ENCODE measurements around the gene WSB1.
A peak's percentile ranks its signal among the peaks of the same experiment; 100 is the strongest.
"Not testable (repeated sequence)": the region's sequence is repeated elsewhere in the genome, so short reads cannot be mapped to it uniquely, and the experiment has no call there.

The WSB1 gene

DNA sequence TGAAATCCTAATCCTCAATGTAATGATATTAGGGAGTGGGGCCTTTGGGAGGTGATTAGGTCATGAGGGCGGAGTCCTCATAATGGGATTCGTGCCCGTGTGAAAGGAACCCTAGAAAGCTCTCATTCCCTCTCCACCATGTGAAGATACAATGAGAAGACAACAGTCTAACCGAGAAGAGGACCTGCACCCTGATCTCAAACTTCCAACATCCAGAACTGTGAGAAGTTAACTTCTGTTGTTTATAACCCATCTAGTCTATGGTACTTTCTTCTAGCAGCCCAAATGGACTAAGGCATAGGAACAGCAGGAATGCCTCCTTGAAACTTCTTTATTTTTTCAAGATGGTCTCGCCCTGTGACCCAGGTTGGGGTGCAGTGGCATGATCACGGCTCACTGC is 24.7 kb downstream of the WSB1 start:
- DNase-seq, result no peak

DNA sequence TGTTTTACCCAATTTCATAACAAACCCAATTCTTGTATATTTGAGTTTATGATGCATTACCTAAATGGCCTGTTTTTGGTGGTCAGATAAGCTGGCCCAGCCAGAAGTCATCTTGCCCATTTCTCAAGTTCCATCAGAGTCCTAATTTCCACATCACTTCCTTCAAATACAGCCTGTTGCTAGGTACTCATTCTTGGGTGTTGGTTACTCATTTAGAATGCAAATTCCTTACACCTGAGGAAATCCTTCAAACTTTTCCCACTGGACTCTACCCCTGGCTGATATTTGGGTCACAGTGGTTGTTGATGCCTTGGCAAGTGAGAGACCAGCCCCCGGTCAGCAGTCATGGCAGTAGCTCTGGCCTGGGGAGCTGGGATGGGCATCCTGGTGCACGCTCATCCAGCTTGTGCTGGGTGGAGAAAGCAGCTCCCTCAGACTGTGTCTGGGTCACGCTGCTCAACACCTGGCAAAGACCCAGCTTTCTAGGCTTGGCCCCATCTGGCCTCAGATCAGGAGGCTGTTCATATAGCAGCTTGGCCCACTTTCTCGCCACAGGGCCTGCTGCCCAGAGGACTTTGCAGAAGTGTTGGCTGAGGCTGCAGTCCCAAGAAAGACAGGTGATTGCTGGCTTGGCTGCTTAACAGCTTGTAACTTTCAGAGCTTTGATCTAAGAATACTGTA is 25.8 kb downstream of the WSB1 start:
- no peak for DNase-seq

DNA sequence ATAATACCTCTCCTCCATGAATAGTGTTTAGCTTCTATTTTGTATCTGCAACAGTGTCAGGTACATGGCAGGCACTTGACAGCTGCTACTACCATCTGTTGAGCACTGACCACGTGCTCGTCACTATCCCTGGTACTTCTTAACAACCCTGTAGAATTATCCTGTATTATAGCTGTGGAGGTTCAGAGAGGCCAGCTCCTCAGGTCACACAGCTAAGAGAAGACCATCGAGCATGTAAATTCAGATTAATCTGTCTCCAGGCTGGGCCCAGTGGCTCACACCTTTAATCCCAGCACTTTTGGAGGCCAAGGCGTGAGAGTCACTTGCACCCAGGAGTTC is 26.3 kb downstream of the WSB1 start:
- no peak for DNase-seq

DNA sequence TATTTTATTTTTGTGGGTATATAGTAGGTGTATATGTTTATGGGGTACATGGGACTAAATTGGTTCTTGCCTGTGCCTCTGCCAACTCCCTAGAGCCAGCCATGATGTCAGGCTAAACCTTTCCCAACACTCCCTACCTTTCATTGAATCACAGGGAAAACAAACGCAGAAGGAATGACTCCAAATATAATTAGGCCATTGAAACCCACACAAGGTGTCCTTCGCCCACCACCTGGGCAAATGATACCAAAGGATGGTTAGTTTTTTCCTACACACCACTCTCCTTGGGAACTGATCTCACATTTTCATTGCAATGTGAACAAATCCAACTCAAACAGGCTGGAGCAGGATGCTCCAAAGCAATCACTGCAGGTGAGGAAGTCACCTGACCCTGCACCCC is 27.5 kb downstream of the WSB1 start:
- no peak for DNase-seq

DNA sequence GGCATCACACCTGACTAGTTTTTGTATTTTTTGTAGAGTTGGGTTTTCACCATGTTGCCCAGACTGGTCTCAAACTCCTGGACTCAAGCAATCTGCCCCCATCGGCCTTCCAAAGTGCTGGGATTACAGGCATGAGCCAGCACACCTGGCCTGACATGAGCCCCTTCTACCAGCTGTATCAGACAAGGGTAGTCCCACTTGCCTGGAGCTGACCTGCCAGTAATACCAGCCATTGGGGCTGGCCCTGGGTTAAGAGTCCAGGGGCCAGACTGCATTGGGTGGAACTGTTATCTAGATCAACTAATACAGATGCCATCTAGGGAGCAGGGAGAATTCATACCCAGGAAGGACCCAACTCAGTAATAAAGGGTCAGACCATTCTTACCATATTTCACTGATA is 28.1 kb downstream of the WSB1 start:
- DNase-seq, result no peak

DNA sequence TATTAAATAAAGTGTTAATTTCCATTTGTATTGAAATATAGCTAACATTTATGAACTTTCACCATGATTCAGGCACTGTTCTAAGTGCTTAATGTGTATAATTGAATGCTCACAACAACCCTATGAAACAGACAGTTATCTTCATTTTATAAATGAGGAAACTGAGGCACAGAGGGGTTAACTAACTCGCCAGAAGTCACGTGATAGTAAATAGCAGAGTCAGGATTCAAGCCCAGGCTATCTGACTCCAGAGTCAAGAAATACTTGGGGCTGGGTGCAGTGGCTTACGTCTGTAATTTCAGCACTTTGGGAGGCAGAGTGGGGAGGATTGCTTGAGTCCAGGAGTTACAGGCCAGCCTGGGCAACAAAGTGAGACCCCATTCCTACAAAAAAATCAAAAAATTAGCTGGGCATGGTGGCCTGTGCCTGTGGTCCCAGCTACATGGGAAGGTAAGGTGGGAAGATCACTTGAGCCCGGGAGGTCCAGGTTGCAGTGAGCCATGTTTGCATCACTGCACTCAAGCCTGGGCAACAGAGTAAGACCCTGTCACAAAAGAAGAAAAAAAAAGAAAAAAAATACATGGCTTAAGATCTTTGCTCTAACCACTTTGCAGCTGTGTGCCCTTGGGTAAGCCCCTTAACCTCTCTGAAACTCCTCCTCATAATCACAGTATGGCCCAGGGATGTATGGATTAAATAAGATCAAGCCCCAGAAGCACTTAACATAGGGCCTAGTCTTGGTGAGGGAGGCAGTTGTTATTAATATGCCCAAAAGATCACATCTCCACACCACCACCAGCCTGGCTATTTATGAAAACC is 29.0 kb downstream of the WSB1 start:
- no peak for DNase-seq

DNA sequence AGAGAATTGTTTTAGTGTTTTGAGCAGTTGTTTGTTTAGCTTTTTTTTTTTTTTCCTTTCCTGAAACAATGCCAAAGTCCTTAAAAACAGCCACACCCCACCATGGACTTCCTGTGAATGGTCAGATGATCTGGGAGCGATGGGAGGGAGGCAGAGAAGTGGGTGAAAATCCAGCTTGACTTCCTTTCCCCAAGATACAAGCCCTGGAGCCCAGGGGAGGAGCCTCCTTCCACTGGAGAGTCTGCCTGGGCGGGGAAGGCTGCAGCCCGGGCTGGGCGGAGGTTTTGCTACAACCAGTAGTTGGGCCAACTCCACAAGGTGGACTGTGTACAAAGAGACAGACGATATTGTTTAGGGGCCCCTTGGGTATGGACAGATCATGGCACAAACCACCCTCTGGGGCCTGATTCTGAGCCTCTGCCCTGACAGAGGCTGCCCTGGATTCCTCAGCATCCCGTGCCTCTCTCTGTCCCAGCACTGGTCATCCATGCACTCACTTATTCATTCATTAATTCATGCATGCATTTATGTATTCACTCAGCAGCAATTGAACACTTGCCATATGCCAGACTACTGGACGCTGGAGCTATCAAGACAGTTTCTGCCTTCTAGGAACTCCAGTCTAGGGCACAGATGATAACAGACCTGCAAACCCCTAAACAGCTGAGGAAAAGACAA is 29.8 kb downstream of the WSB1 start:
- peak; percentile 14 for DNase-seq

DNA sequence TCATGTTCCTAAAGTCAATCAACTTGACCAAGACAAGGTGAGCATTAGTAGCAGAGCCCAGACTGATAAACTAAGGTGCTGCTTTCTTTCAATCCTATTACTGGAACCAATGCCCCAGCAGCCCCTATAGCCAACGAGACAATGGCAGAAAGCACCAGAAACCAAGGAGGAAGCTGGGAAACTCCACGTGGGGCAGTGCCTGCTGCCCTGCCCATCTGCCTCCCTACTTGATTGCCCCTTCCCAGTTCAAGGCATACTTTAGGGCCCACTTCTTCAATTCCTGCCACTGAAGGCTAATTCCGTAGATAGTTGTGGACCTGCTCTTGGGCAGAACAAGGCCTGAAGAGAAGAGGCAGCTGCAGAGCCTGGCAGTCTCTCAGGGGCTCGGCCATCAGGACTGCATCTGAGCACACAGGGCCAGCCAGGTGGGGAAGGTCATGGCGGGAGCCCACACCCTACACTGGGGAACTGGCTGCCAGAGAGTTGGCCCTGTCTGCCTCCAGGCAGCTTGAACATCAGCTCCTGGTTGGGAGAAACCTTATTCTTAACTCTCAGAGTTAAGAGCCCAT is 30.9 kb downstream of the WSB1 start:
- no peak for DNase-seq

DNA sequence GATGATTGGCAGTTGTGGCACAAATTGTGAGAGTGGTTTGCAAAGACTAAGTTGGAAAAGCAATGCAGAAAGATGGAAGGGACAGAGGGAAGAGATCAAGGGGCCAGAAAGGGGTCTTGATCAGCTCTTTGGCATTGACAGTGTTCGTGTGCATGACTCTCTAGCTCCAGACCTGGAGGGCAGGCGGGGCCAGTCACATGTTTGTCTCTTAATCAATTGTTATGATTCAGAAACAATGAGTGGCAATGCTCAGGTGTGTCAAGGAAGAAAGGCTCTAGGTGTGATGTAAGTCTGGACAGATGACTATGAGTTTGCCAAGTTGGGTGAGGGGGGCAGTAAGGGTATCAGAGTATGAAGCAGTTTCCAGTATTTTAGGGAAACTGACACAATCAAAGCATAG is 32.1 kb downstream of the WSB1 start:
- no peak for DNase-seq

DNA sequence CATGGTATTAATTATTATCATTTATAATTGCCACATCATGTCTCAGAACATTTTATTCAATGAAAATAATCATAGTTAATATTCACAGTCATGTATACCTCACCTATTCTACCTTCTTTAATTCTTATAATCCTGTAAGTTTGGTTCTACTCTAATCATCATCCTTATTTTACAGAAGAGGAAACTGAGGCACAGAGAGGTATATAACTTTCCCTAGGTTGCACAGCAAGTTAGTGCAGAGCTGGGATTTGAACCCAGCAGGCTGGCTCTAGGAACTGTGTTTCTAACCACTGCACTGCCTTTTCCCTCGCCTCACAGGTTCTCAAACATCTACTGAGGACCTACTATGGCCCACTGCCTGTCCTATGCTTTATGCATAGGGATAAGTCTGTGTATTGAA is 32.7 kb downstream of the WSB1 start:
- no peak for DNase-seq

DNA sequence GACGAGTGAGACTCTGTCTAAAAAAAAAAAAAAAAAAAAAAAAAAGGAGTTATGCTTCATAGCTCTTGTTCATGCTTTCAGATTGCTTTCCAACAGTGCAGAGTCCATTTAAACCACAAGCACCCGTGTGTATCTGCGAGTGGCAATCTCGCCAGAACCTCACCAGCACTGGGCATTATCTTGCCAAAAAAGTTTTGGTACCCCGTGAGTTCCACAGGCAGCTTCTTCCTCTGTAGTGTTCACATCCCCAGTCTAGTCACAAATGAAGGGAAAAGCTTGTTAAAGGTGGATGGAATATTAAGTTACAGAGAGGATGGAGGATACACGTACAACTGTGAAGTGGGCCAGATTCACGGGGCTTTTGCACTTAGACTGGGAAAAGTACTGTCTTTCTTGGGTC is 33.5 kb downstream of the WSB1 start:
- DNase-seq, result no peak

DNA sequence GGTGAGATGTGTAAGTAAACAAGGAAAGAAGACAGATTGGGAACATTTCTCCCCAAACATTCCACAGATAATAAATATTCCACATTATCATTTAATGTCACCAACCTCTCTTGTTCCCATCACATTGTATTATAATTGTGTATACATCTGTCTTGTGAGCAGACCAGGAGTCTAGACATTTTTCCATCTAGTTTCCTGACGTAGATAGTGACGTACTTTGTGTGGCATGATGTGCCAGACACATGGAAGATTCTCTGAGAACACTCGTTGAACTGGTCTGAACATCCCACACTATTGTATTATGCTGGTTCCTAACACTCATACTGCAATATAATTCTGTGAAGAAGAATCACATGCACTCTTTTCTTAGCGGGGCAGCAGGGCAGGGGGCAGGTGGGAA is 34.0 kb downstream of the WSB1 start:
- no peak for DNase-seq

DNA sequence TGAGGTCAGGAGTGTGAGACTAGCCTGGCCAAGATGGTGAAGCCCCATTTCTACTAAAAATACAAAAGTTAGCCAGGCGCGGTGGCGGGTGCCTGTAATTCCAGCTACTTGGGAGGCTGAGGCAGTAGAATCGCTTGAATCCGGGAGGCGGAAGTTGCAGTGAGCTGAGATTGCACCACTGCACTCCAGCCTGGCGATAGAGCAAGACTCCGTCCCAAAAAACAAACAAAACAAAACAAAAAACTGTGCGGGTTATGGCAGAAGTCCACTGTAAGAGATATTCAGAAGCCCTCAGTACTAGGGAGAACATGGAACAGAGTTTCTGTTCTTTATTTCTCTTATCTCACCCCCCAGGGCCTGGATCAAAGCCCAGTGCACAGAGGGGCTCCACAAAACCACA is 34.8 kb downstream of the WSB1 start:
- DNase-seq, result not testable (repeated sequence)

DNA sequence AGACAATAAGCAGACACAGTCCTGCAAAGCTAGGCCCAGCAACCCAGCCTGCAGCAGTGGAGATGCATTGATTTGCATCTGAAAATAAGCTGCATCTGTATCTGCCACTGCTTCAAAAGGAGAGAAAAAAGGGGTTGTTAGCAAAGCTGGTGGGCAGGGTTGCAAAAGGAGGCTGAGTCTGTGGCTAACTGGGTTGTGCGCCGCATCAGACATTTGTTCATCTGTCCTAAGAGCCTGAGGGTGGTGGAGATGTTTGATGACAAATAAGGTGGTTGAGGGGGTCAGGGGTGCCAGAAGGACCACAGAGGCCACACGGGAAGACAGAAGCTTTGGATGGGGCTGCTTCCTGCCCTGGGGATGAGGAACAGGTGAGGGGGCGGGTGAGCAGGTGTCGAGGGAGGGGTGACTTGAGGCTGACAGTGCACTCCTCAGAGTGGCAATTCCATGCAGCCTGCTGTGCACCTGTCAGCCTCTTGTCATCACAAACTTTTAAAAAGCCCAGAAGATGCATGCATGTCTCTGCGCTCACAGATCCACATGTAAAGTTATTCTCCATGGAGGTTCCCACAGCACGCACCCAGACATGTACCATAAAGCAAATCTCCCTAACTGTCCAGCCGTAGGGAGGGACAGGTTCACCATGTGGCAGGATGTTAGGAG is 35.4 kb downstream of the WSB1 start:
- no peak for DNase-seq

DNA sequence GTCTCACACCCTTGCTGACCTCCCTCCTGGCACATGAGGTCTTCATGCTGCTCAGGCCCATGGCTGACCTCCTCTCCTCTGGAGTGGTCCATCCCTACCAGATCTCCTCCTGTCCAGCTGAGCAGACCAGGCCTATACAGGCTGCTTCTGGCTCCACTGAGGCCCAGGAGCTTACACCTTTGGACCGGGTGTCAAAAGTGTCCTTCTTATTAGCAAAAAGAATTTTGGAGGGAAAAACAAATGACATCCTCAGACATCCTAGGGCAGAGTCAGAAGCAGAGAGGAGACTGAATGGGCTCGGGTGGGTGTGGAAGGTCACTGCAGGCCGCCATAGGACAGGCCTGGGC is 38.1 kb downstream of the WSB1 start:
- DNase-seq, result no peak

DNA sequence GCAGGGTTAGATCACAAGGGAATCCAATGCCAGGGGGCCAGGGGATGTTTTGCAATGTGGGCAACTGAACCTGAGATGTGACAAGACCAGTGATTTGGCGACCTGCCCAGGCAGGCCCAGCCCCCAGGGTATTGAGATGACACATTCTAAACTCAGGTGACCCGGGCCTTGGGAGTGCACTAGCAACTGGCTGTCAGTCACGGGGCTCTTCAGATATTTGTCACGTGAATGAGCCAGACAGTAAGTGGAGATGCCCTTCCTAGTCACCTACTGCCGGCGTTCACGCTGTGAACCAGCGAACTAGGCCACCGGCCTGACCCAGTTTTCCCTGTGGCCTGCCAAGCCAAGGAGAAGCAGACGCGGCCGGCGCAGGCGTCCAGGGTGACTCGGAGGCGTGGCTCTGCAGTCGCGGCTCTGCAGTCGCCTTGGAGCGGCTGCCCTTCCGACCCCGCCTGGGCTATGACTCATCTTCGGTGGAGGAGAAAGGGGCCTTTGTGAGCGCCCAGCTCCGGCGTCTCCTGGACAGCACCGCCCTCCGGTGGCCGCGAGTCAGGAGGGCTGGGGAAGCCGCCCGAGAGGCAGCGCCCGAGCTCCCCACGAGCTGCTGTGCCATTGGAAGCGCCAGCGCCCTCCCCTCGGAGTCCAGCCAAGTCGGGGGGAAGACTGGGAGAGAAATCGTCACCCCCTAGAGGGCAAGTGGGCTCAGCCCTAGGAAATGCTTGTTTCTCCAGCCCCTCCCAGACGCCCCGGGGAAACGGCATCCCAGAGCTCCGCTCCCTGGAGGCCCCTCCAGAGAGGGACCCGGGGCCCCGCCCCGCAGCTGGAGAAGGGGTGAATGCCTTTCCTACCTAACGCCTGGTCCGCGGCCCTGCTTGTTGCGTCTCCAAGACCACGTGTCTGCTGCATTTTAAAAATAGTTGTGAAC is 38.8 kb downstream of the WSB1 start:
- peak; percentile 96 for DNase-seq

DNA sequence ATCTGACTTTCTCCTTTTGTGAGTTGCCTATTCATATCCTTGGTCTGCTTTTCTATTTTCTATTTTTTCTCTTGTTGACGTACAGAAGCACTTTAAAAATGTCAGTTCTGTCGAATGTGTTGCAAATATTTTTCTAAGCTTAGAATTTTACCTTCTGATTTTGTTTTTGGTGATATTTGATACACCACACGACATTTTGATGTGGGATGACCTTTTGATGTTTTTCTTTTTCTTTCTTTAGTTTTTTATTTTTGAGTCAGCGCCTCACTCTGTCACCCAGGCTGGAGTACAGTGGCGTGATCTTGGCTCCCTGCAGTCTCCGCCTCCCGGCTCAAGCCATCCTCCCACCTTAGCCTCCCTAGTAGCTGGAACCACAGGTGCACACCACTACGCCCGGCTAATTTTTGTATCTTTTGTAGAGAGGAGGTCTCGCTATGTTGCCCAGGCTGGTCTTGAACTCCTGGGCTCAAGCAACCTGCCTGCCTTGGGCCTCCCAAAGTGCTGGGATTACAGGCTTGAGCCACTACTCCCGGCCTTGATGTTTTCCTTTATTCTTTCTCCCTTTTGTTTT is 39.6 kb downstream of the WSB1 start:
- no peak for DNase-seq

DNA sequence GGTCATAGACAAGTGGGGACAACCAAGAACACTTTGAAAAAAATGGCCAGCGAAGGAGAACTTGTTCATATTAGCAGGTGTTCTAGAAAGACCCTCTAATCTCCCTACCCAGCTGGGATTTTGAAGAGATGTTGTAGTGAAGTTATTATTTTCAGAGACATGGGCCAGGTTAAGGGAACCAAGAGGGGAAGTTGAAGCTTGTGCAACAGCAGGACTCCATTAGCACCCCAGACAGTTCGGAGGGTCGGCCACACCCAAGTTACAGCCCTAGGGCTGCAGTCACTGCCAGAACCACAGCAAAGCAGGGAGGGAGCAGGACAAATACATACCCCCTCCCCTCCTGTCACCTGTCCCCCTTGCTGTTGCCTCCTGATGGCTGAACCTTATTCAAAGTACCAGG is 42.3 kb downstream of the WSB1 start:
- no peak for DNase-seq

DNA sequence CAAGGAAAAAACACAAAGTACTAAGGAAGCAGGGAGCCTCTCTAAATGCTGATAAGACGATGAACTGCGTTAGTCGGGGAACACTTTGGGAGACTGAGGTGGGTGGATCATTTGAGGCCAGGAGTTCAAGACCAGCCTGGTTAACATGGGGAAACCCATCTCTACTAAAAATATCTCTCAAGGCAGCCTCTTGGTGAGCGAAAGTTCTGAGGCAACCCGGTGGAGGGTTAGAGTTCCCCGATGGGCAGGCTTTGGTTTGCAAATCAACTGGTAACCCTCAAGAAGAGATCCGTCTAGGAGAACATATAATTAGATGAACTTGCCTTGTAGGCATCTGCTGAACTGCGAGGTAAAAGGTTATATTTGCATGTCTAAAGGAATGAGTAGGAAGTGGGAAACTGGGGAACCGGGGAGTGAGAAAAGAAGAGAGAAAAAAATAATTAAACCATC is 44.6 kb downstream of the WSB1 start:
- DNase-seq, result no peak

DNA sequence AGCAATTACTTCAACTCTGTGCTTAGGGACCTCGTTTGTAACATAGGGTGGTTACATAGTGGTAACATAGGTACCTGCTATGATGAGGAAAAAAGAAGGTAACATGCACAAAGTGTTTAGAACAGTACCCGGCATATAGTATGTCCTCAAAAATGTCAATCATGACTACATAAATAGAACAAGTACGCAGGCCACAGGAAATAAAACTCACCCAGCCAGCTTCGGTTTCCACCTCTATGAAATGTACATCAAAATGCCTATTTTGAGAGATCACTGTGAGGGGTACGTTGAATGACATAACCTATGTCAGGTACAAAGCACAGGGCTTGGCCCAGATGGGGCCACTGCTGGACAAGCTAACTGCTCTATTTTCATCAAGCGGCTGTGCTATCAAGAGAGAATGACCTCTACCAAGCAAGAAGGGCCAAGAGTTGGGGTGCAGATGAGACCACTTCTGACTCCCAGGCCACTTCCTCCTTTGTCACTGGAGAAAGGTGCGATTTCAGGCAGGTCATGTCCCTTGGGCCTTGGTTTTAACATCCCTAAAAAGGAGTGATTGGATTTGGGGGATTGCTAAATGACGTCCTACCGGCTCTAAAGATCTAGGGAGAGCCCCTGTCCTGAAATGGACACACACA is 45.4 kb downstream of the WSB1 start:
- no peak for DNase-seq

DNA sequence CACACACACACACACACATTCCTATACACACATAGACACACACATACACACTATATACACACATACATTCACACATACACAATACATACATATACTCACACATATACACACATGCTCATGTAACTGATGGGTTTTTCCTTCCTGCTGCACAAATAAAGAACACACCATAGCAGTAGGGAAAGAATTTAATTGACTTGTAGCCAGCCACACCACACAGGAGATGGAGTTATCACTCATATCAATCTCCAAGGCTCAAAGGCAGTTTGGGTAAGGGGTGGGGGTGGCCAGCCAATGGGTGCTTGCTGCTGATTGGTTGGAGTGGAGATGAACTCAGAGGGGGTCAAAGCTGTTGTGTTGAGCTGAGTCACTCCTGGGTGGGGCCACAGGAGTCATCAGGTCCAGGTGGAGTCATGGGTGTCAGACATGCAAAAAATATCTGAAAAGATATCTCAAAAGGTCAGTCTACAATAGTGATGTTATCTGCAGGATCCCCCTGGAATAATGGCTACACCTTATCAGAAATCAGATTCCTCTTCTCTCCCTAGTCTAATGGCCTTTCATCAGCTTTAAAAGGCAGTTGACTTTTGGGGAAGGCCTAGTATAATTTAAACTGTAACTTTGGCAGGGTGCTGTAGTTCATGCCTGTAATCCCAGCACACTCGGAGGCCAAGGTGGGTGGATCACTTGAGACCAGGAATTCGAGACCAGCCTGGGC is 46.1 kb downstream of the WSB1 start:
- DNase-seq, result no peak

Measured in NCI-H1436 (cell line).